Subcutaneous abdominal adipose tissue (tissue), 5 donors: Measurements from ENCODE around the gene UBE2D2.

ENCODE experiments used
- H3K27ac ChIP-seq: one replicate; pipeline ENCODE4 v1.7.0; 2013; ENCODE audit warnings: low read depth, mild to moderate bottlenecking, inconsistent platforms, low read length, moderate library complexity
- H3K27me3 ChIP-seq, 5 donors: one replicate each; pipeline ENCODE4 v1.7.0; 2013; ENCODE audit warnings: low read length in 5 of 5, inconsistent platforms in 1 of 5; ENCODE audit not compliant: control insufficient read depth in 5 of 5, insufficient read depth in 4 of 5
- H3K36me3 ChIP-seq, 5 donors: one replicate each; pipeline ENCODE4 v1.7.0; 2013; ENCODE audit warnings: low read length in 5 of 5; ENCODE audit not compliant: control insufficient read depth in 5 of 5, insufficient read depth in 5 of 5
- H3K4me1 ChIP-seq, 5 donors: one replicate each; pipeline ENCODE4 v1.7.0; 2013; ENCODE audit warnings: low read length in 5 of 5, mild to moderate bottlenecking in 3 of 5, moderate library complexity in 1 of 5; ENCODE audit not compliant: control insufficient read depth in 5 of 5, insufficient read depth in 5 of 5
- H3K4me3 ChIP-seq, 5 donors: one replicate each; pipeline ENCODE4 v1.7.0; 2013; ENCODE audit warnings: low read length in 5 of 5, low read depth in 1 of 5
- H3K9ac ChIP-seq, 5 donors: one replicate each; pipeline ENCODE4 v1.7.0; 2013; ENCODE audit warnings: low read length in 5 of 5, mild to moderate bottlenecking in 4 of 5, moderate library complexity in 3 of 5
- H3K9me3 ChIP-seq, 5 donors: one replicate each; pipeline ENCODE4 v1.7.0; 2013; ENCODE audit warnings: low read length in 5 of 5; ENCODE audit not compliant: control insufficient read depth in 5 of 5
- donor health status: healthy.
- donor health status: healthy.
- donor health status: healthy.
- donor health status: healthy.
- donor health status: healthy.

Gene UBE2D2

DNA sequence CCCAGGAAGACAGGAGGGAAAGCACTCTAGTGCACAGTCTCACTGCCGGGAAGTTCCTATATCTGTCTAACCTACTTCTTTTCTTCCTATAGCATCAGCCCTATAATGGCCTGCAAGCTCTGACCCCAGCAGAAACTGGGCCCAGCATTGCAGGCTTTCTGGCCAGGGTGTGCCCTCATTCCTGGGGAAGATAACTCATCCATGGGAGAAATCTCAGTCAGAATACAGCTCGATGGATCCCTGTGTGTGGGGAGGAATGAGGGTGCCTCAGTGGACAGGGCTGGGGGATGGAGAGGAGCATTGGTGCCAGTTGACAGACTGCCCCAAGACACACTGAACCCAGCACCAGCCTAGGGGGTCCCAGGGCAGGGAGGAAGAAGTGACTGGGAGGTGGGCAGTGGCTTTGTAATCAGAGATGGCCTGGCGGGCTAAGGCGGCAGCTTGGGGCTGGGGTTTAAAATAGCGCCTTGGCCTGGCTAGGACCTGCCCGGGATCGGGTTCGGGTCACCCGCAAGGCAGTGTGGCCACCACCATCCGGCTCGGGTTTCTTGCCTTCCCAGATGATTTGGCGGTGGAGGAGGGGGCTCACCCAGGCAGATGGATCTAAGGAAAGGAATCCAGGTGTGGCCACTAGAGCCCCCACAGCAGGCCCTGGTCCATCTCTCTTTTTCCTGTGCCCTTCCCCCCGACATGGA lies 79.4 kb downstream of the UBE2D2 start:
- no peaks in the 10 kb centered on the region for H3K9me3 ChIP-seq
- H3K9ac ChIP-seq, result no peak overlapping the region
- no peaks in the 10 kb centered on the region for H3K36me3 ChIP-seq
- H3K4me3 ChIP-seq, result no peak overlapping the region
- H3K27ac ChIP-seq, result no peak overlapping the region
- peaks cover 23 to 76% (median 68%) of the 10 kb centered on the region in 5 donors for H3K4me1 ChIP-seq
- no peaks in the 10 kb centered on the region for H3K27me3 ChIP-seq

DNA sequence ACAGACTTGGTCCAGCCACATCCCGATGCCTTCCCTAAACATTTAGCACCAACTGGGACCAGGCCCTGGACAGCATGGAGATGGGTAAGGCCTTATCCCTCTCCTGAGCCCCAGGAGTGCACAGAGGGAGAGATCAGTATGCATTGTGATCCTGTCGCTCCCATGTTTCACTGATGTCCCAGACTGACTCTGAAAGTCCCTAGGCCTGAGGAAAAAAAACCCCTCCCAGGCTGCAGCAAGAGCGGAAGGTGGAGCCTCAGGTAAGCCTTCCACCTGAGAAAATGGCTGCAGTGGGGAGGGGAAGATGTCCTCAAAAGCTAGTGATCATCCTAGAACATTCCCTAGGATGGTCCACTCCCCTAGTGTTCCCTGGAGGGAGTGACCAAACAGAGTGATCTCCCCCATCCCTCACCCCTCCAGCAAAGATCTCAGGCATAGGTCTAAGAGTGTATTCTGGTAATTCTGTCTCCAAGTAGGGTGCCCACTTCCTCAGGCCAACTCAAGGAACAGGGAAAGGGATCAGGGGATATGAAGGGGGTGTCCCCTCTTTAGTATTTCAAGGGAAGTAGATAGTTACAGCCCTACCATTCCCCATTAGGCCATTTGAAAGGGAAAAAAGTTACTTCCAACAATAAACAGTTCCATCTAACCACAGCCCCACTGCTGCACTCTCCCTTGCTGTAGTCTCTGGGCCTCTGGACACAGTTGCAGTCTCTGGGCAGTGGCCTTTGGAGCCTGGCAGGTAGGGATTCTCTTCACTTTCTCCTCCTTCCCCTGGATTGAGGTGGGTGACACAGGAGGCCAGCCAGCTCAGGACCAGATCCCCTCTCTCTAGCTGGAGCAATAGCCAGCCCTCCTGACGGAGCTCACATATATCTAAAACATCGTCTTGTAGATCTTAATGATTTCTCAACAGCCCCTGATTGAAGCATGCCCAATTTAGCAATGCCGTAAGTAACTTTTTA lies 80.3 kb downstream of the UBE2D2 start:
- H3K27ac ChIP-seq, result peak overlapping the region; percentile 61
- H3K9me3 ChIP-seq, result no peaks in the 10 kb centered on the region
- no peaks in the 10 kb centered on the region for H3K27me3 ChIP-seq
- H3K4me3 ChIP-seq, result no peak overlapping the region
- no peaks in the 10 kb centered on the region for H3K36me3 ChIP-seq
- peaks cover 17 to 69% (median 60%) of the 10 kb centered on the region in 5 donors for H3K4me1 ChIP-seq
- H3K9ac ChIP-seq, result peak overlapping the region in 1 of 5 donors; percentile 50

GRCh38 chr5:139642213-139642612 lies 81.1 kb downstream of the UBE2D2 start:
- H3K4me1 ChIP-seq, result peaks cover 11 to 68% (median 59%) of the 10 kb centered on the region in 5 donors
- peak overlapping the region in 1 of 5 donors; percentile 50 for H3K9ac ChIP-seq
- H3K9me3 ChIP-seq, result no peaks in the 10 kb centered on the region
- H3K36me3 ChIP-seq, result no peaks in the 10 kb centered on the region
- H3K27me3 ChIP-seq, result no peaks in the 10 kb centered on the region
- peak overlapping the region; percentile 61 for H3K27ac ChIP-seq
- H3K4me3 ChIP-seq, result no peak overlapping the region

DNA sequence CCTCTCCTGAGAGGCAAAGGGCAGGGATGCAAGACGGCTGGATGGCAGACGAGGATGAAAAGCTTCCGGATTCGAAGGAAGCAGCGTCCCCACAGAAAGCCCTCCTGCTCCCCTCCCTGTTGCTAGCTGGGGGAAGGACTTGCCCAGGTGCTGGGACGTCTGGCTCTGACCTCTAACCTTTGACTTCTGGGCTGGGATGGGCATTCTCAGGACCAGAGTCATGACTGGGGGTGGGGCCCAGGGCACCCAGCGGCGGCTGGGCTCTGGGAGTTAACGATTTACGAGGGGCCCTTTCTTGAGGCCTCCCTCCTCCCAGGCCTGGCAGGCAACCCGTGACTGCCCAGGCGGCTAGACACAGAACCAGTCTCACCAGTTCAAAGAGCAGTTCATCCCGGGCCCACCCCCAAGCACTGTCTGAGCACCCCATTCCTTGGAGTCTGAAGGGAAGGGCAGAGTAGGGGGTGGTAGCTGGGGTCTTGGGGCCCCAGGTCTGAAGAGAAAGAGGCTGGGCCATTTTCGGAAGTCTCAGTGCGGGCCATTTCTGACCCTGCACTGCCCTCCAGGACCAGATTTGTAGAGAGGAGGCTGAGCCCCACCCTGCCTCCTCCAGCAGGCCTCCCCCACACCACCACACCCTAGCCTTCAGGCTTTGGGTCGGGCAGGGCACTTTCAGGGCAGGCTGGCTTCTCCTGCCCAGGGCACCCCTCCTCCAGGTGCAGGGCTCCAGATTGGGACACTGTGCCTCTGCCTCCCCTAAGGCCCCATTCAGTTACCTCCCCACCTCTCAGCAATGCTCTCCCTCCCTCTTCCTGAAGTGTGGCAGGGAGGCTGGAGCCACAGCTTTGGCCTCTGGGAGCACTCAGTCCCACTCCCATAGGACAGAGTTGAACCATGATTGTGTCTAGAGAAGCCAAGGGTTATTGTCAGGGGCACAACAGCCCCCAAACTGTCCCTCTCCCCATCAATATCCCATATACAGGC lies 82.0 kb downstream of the UBE2D2 start:
- H3K9me3 ChIP-seq, result no peaks in the 10 kb centered on the region
- H3K36me3 ChIP-seq, result no peaks in the 10 kb centered on the region
- no peak overlapping the region for H3K27ac ChIP-seq
- peaks cover 10 to 68% (median 58%) of the 10 kb centered on the region in 5 donors for H3K4me1 ChIP-seq
- H3K27me3 ChIP-seq, result no peaks in the 10 kb centered on the region
- H3K4me3 ChIP-seq, result no peak overlapping the region
- peak overlapping the region in 1 of 5 donors; percentile 17 for H3K9ac ChIP-seq

GRCh38 chr5:139644001-139644456 lies 82.9 kb downstream of the UBE2D2 start:
- Histone ChIP-seq H3K4me3 (no peak overlapping the region), H3K4me1 (peaks cover 4 to 61% (median 51%) of the 10 kb centered on the region in 5 donors), H3K27ac (no peak overlapping the region), H3K9ac (peak overlapping the region in 1 of 5 donors; percentile 17), H3K27me3 (no peaks in the 10 kb centered on the region), H3K9me3 (no peaks in the 10 kb centered on the region), H3K36me3 (no peaks in the 10 kb centered on the region)

DNA sequence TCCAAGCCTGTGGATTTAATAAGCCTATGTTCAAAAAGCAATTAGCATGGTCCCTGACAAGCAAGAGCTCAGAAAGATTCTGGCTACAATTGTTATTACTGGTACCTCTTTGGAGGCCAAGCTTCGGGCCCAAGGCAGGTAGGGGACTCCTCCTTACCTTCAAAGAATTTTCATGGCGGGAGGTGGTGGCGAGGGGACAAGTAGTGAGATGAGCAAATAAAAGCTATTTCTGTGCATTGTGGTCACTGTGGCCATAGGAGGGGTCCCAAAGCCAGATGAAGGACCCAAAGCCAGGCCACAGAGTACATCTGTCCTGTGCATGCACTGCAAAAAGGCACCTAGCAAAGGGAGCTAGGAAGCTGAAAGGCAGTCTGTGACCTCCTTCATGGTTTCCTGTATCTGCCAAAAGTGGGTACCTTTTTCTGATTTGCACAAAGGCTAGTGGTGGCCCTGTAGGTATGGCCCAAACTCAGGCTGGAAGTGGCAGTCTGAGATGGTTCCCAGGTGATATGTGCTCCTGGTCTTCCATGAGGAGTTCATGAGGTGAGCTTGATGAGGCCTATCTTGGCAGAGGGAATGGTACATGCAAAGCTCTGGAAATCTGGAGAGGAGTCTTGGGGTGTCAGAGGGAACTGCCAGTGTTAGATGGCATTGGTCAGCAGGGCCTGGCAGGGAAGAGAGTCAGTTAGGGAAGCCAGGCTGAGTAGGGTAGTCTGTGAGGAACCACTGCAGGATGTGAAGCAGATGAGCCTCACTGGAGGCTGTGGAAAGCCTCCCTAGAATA lies 83.7 kb downstream of the UBE2D2 start:
- Histone ChIP-seq H3K9ac (no peak overlapping the region), H3K27ac (no peak overlapping the region), H3K4me3 (no peak overlapping the region), H3K36me3 (no peaks in the 10 kb centered on the region), H3K4me1 (peaks cover 4 to 61% (median 49%) of the 10 kb centered on the region in 5 donors), H3K27me3 (no peaks in the 10 kb centered on the region), H3K9me3 (no peaks in the 10 kb centered on the region)

DNA sequence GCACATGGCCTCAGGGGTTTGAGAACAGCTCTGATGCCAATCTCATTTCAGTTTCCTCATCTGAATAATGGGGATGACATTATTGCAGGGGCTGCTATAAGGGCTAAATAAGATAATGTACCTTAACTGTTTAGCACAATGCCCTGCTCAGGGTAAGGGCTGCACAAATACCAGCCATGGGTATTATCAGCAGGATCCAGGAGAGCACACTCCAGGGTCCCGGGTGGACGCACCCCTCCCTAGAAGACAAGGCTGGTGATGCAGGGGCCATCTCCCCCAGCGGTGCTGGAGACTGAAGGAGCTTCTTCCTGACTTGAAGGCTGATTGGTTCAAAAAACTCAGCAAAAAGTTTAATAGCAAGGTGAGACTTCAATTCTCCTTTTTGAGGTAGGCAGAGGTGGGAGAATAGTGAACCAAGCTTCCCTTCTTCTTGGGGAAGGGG lies 84.3 kb downstream of the UBE2D2 start:
- Histone ChIP-seq H3K36me3 (no peaks in the 10 kb centered on the region), H3K27ac (no peak overlapping the region), H3K4me1 (peaks cover 4 to 64% (median 56%) of the 10 kb centered on the region in 5 donors), H3K9ac (no peak overlapping the region), H3K4me3 (no peak overlapping the region), H3K27me3 (no peaks in the 10 kb centered on the region), H3K9me3 (no peaks in the 10 kb centered on the region)

DNA sequence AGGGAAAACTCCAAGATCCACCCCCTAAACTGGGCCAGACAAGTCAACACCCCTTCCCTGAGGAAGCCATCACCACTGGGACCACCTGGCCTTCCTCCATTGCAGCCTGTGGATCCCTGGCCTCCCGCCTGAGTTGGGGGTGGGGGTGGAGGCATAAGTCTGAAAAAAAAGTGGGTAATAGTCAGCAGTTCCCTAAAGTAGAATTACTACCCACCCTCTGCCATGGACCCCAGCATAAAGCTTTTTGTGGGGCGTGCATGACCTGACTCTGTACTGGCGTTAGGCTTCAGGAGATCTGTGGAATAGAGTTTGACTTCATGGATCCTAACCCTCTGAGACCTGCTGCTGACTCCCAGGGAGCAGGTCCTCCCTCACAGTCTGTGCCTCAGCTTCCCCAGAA lies 85.0 kb downstream of the UBE2D2 start:
- Histone ChIP-seq H3K27me3 (no peaks in the 10 kb centered on the region), H3K36me3 (no peaks in the 10 kb centered on the region), H3K4me3 (no peak overlapping the region), H3K9ac (no peak overlapping the region), H3K27ac (no peak overlapping the region), H3K9me3 (no peaks in the 10 kb centered on the region), H3K4me1 (peaks cover 4 to 71% (median 62%) of the 10 kb centered on the region in 5 donors)
